Stimulated activated effector memory CD8-positive, alpha-beta T cell treated with anti-CD3 and anti-CD28 coated beads, Interleukin-12 subunit alpha, Interleukin-12 subunit beta, amount 100 ng/mL, for 72 hours (primary cell): ENCODE measurements around the gene CORO1C.

ENCODE experiments used
- ATAC-seq: fragments of 150-1000 bp; cut with Tn5 transposase; 2 replicates; pipeline ENCODE4 v1.10.0; 2021
- DNase-seq, 2 donors: peaks; one replicate each; pipeline ENCODE4 v3.0.0; 2021 to 2022; ENCODE audit warnings: low spot score in 2 of 2
- H3K27ac Mint-ChIP-seq: one replicate; pipeline ENCODE4 v1.8.0; 2022; ENCODE audit warnings: mild to moderate bottlenecking, mixed read lengths
- H3K36me3 Mint-ChIP-seq: one replicate; pipeline ENCODE4 v1.8.0; 2022; ENCODE audit warnings: mild to moderate bottlenecking, mixed read lengths
- H3K4me1 Mint-ChIP-seq: one replicate; pipeline ENCODE4 v1.8.0; 2022; ENCODE audit warnings: mixed read lengths
- H3K4me3 Mint-ChIP-seq: one replicate; pipeline ENCODE4 v1.8.0; 2022; ENCODE audit warnings: mild to moderate bottlenecking, mixed read lengths
- H3K9me3 Mint-ChIP-seq: one replicate; pipeline ENCODE4 v1.8.0; 2022; ENCODE audit warnings: mixed read lengths

The CORO1C gene

GRCh38 chr12:108599948-108600701, 131.2 kb downstream of the CORO1C start:
- no peak for DNase-seq
- no peak overlapping the region for H3K4me3 Mint-ChIP-seq
- ATAC-seq = no peak
- no peak overlapping the region for H3K27ac Mint-ChIP-seq
- no peaks in the 10 kb centered on the region for H3K9me3 Mint-ChIP-seq
- H3K4me1 Mint-ChIP-seq = peaks cover 1% of the 10 kb centered on the region
- peaks cover 6% of the 10 kb centered on the region for H3K36me3 Mint-ChIP-seq

- H3K27ac Mint-ChIP-seq = no peak overlapping the region
- ATAC-seq (no peak), DNase-seq (no peak)
- H3K4me1 Mint-ChIP-seq = no peaks in the 10 kb centered on the region
- H3K4me3 Mint-ChIP-seq = no peak overlapping the region
- no peaks in the 10 kb centered on the region for H3K9me3 Mint-ChIP-seq
- H3K36me3 Mint-ChIP-seq = no peaks in the 10 kb centered on the region
Observed at GRCh38 chr12:108599541-108599940, 131.8 kb downstream of the CORO1C start.

- no peaks in the 10 kb centered on the region for H3K4me1 Mint-ChIP-seq
- peak overlapping the region; percentile 76 for H3K27ac Mint-ChIP-seq
Observed at GRCh38 chr12:108598553-108599250, 132.6 kb downstream of the CORO1C start.

GRCh38 chr12:108597559-108598471, 133.5 kb downstream of the CORO1C start, which contains the start of gene TMEM119:
Gene TMEM119 (minus strand): TSS chr12:108598084. CDS start chr12:108592383, 5,701 bp downstream.
- no peak for DNase-seq
- H3K27ac Mint-ChIP-seq = peak within 1 kb of the TSS; percentile 76
- H3K4me3 Mint-ChIP-seq = no peak within 1 kb of the TSS
- H3K9me3 Mint-ChIP-seq = no peaks in the 10 kb centered on the region
- H3K36me3 Mint-ChIP-seq = no peaks in the 10 kb centered on the region
- H3K4me1 Mint-ChIP-seq = no peaks in the 10 kb centered on the region
- ATAC-seq = peak; percentile 29

More at GRCh38 chr12:108598553-108599250, 132.6 kb downstream of the CORO1C start:
- Mint-ChIP-seq H3K36me3 (no peaks in the 10 kb centered on the region), H3K4me3 (no peak overlapping the region), H3K9me3 (no peaks in the 10 kb centered on the region)
- ATAC-seq = no peak
- DNase-seq = no peak

GRCh38 chr12:108596854-108597558, 134.3 kb downstream of the CORO1C start:
- H3K36me3 Mint-ChIP-seq = no peaks in the 10 kb centered on the region
- H3K9me3 Mint-ChIP-seq = no peaks in the 10 kb centered on the region
- ATAC-seq (no peak), DNase-seq (no peak)
- no peak overlapping the region for H3K4me3 Mint-ChIP-seq
- H3K4me1 Mint-ChIP-seq = no peaks in the 10 kb centered on the region
- no peak overlapping the region for H3K27ac Mint-ChIP-seq

GRCh38 chr12:108595711-108596647, 135.3 kb downstream of the CORO1C start:
- Mint-ChIP-seq H3K27ac (no peak overlapping the region), H3K4me3 (no peak overlapping the region), H3K36me3 (no peaks in the 10 kb centered on the region), H3K4me1 (no peaks in the 10 kb centered on the region), H3K9me3 (no peaks in the 10 kb centered on the region)
- ATAC-seq (no peak), DNase-seq (no peak)
